IPS-15b (cell line): ENCODE data around the gene CUX1.
A peak's percentile ranks its signal among the peaks of the same experiment; 100 is the strongest.
"Not testable (repeated sequence)": the region's sequence is repeated elsewhere in the genome, so short reads cannot be mapped to it uniquely, and the experiment has no call there.

Experiments used
- H3K27me3 ChIP-seq: one replicate; pipeline ENCODE4 v1.6.1; 2013; ENCODE audit warnings: low read length; ENCODE audit not compliant: control insufficient read depth, insufficient read depth
- H3K36me3 ChIP-seq: one replicate; pipeline ENCODE4 v1.6.1; 2013; ENCODE audit warnings: low read length; ENCODE audit not compliant: control insufficient read depth, insufficient read depth
- H3K4me1 ChIP-seq: one replicate; pipeline ENCODE4 v1.6.1; 2013; ENCODE audit warnings: mild to moderate bottlenecking, low read length; ENCODE audit not compliant: control insufficient read depth, insufficient read depth
- H3K4me3 ChIP-seq: one replicate; pipeline ENCODE4 v1.5.1; 2013; ENCODE audit warnings: low read depth, low read length
- H3K9ac ChIP-seq: one replicate; pipeline ENCODE4 v1.6.1; 2013; ENCODE audit warnings: low read depth, mild to moderate bottlenecking, low read length
- H3K9me3 ChIP-seq: one replicate; pipeline ENCODE4 v1.6.1; 2013; ENCODE audit warnings: mild to moderate bottlenecking, low read length; ENCODE audit not compliant: control insufficient read depth, insufficient read depth

CUX1 gene

DNA sequence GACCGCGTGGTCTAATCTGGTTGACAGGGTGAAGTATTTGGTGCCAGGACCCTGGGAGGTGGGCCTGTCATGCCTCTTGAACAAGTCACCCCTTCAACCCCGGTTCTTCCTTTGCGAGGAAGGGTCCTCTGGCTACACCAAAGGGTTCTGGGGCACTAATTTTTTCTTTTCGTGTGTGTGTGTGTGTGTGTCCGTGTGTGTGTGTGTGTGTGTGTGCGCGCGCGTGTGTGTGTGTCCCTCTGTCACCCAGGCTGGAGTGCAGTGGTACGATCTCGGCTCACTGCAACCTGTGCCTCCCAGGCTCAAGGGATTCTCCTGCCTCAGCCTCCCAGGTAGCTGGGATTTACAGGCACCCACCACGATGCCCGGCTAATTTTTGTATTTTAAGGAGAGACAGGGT is 483.9 kb downstream of the CUX1 start:
- not testable (repeated sequence) for H3K9me3 ChIP-seq, H3K9ac ChIP-seq, H3K4me3 ChIP-seq, H3K36me3 ChIP-seq, H3K27me3 ChIP-seq, H3K4me1 ChIP-seq

DNA sequence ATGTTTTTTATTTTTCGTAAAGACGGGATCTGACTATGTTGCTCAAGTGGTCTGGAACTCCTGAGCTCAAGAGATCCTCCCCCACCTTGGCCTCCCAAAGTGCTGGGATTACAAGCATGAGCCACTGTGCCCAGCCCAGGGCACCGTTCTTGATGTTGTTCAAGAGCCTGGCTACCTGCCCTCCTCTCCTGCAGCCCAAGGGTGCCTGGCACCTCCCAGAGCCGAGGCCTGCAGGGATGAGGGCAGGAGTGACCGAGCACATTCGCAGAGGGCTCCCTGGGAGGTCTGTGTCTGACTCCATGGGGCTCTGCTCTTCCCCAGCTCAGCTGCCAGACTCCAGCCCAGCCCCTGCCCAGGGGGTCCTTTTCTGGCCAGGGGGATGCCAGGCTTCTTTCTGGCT is 484.6 kb downstream of the CUX1 start:
- peaks cover 5% of the 10 kb centered on the region for H3K4me1 ChIP-seq
- H3K4me3 ChIP-seq: no peak overlapping the region
- no peaks in the 10 kb centered on the region for H3K9me3 ChIP-seq
- no peak overlapping the region for H3K9ac ChIP-seq
- H3K36me3 ChIP-seq: peaks cover 4% of the 10 kb centered on the region
- H3K27me3 ChIP-seq: peaks cover 3% of the 10 kb centered on the region

DNA sequence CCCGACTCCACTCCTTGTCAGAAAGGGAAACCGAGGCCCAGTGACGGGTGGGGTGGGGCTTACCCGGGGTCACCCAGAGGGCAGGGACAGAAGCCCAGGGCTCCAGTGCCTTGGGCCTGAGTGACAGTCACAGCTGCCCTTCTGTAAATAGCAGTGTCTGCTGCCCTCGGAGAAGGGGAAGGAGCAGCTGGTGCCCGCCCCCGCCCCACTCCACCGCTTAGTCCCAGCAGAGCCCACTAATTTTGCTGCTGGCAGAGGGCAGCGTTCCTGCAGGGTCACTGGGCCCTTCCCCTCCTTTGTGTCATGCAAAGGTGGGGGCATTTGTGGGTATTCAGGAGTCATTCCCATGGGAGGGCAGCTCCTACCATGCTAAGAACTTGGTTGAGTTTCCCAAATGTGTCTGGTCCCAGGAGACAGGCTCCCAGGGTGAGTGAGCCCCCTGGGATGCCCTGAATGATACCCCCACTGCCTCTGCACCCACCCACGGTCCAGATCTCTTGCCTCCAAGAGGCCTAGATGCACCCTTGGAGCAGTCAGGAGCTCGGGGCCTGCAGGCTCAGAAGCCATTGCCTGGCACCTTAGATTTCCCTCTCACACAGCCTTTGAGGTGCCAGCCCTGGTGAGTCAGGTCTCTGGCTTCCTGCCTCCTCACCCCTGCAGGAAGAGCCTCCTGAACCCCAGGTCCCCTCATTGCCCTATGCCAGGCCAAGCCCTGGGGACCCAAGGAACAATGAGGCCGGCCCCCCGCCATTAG is 486.4 kb downstream of the CUX1 start:
- H3K36me3 ChIP-seq: peaks cover 4% of the 10 kb centered on the region
- H3K9me3 ChIP-seq: no peaks in the 10 kb centered on the region
- H3K9ac ChIP-seq: no peak overlapping the region
- H3K27me3 ChIP-seq: peaks cover 3% of the 10 kb centered on the region
- H3K4me1 ChIP-seq: peaks cover 13% of the 10 kb centered on the region
- no peak overlapping the region for H3K4me3 ChIP-seq

DNA sequence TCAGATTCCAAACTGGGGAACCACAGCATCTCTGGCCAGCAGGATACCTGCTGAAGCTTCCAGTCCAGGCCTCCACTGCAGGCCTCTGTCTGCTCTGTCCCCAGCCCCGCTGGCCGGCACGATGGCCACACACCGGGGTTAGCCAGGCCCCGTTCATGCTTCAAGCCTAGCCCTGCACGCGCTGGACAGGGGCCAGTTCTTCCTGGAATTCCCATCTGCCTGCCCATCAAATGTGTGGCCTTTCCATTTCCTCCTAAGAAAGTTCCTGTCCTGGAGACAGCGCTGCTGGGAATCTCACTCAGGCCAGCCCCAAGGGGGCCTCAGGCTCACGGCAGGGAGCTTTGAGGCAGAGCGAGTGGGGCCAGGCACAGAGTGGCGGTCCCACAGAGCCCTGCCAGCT is 487.2 kb downstream of the CUX1 start:
- Histone ChIP-seq H3K27me3 (no peaks in the 10 kb centered on the region), H3K4me1 (peaks cover 13% of the 10 kb centered on the region), H3K4me3 (no peak overlapping the region), H3K36me3 (peaks cover 4% of the 10 kb centered on the region), H3K9me3 (no peaks in the 10 kb centered on the region), H3K9ac (no peak overlapping the region)

DNA sequence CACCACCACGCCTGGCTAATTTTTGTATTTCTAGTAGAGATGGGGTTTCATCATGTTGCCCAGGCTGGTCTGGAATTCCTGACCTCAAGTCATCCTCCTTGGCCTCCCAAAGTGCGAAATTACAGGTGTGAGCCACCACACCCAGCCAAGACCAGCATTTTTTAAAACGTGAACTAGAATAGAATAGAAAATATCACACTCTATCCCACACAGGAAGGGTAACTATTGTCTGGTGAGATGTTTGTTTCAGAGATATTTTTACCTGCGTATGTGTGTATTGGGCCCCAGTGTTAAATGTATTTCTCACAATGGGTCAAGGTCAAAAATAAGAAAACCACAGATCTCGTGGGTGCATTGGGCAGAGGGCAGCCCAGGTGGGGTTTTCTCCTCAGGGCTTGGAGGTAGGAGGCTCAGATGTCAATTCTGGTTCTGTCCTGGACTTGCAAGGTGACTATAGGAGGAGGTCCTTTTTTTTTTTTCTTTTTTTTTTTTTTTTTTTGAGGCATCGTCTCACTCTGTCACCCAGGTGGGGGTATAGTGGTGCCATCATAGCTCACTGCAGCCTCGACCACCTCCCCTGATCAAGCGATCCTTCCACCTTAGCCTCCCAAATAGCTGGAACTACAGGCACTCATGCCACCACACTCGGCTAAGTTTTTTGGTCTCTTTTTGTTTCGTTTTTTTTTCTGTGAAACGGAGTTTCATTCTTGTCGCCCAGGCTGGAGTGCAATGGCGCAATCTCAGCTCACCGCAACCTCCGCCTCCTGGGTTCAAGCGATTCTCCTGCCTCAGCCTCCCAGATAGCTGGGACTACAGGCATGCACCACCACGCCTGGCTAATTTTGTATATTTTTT is 488.2 kb downstream of the CUX1 start:
- peaks cover 4% of the 10 kb centered on the region for H3K36me3 ChIP-seq
- no peaks in the 10 kb centered on the region for H3K9me3 ChIP-seq
- no peak overlapping the region for H3K9ac ChIP-seq
- H3K27me3 ChIP-seq: no peaks in the 10 kb centered on the region
- peaks cover 13% of the 10 kb centered on the region for H3K4me1 ChIP-seq
- no peak overlapping the region for H3K4me3 ChIP-seq

DNA sequence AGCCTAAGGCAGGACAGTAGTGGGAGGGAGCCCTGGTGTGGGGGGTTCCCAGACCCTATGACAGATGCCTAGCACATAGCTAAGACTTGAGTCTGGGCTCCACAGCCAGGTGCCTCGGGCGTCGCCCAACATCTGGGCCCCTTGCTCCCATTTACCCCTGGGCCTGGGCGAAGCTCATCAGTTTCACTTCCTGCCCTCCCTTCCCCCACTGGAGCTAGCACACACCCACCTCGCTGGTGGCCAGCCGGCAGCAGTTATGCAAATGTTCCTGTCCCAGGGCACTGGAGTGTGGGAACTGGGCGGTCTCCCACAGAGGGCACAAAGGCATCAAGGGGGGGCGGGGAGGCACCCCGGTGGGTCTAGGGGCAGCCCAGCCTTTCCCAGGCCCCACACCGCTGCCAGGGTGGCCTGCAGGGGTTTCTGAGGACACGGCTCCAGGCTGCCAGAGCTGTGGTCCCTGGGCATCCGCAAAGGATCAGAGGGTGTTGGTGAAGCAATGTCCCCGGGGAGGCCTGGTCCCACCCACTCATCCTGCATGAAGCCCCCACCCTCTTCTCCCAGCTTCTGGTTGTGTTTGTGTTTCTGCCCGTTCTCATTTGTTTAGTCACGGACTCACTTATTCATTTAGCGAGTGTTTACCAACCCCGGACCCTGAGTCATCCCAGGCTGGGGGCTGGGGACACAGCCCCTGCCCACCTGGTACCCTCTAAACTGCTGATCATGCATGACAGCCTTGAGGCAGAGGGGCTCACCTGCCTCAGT is 489.7 kb downstream of the CUX1 start:
- Histone ChIP-seq H3K36me3 (peaks cover 4% of the 10 kb centered on the region), H3K4me1 (peaks cover 13% of the 10 kb centered on the region), H3K9me3 (no peaks in the 10 kb centered on the region), H3K27me3 (no peaks in the 10 kb centered on the region), H3K4me3 (peak overlapping the region; percentile 8), H3K9ac (peak overlapping the region; percentile 60)

DNA sequence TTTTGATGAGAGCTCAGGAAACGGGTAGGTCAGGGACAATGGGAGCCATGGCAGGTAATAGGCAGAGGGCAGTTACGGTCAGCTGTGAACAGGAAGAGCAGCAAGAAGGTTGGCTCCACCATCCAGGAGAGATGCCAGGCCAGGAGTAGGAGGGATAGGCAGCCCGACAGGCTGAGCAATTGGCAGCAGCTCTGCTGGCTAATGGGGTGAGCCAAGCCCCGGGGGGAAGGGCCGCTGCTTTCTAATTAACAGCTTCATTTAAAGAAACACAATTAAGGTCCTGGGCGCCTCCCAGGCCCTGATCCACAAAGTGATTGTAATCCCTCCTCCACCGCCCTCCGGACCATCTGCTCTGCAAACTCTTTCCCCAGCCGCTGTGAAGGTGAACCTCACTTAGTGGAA is 493.0 kb downstream of the CUX1 start:
- Histone ChIP-seq H3K36me3 (no peaks in the 10 kb centered on the region), H3K9ac (no peak overlapping the region), H3K27me3 (no peaks in the 10 kb centered on the region), H3K9me3 (no peaks in the 10 kb centered on the region), H3K4me1 (peaks cover 13% of the 10 kb centered on the region), H3K4me3 (no peak overlapping the region)

DNA sequence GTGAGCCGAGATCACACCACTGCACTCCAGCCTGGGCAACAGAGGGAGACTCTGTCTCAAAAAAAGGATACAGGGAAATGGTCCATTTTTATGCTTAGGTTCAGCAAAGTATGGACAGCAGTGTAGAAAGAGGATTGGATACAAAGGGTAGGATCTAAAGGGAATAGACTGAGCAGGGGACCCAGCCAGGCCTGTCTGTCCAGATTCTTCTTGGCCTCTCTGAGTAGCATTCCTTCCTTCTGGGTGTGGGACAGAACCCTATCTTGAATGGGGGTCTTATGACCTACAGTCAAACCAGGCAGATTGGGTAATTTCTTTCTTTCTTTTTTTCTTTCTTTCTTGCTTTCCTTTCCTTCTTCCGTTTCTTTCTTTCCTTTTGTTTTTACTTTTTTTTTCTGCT is 494.9 kb downstream of the CUX1 start:
- no peaks in the 10 kb centered on the region for H3K9me3 ChIP-seq
- no peak overlapping the region for H3K9ac ChIP-seq
- H3K4me1 ChIP-seq: peaks cover 8% of the 10 kb centered on the region
- H3K36me3 ChIP-seq: no peaks in the 10 kb centered on the region
- H3K4me3 ChIP-seq: no peak overlapping the region
- no peaks in the 10 kb centered on the region for H3K27me3 ChIP-seq

DNA sequence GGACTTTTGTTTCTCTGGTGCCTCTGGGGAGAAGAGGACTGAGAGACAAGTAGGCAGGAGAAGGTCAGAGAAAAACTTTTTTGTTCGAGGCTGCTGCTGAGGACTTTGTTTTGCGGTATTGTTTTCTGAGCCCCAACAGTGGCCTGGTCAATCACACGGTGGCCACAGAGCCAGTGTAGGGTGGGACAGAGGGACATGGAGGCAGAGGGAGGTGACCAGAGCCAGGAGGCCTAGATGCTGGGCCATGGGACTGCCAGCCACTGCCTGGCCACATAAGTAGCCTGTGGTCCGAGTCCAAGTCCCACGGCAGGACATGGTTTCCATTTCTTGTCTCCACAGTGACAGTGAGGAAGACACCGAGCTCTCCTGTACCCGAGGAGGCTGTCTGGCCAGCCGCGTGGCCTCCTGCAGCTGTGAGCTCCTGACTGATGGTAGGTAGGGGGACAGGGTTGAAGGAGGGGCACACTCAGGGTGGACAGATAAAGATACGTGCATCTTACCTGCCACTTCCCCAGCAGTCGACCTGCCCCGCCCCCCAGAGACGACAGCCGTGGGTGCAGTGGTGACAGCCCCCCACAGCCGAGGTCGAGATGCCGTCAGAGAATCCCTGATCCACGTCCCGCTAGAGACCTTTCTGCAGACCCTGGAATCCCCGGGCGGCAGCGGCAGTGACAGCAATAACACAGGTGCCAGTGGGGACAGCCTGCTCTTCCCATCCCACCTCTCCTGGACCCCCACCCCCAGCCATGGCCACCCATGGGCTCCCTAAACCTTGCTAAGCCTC is 496.8 kb downstream of the CUX1 start:
- no peak overlapping the region for H3K4me3 ChIP-seq
- peaks cover 6% of the 10 kb centered on the region for H3K4me1 ChIP-seq
- H3K9me3 ChIP-seq: no peaks in the 10 kb centered on the region
- H3K27me3 ChIP-seq: no peaks in the 10 kb centered on the region
- no peak overlapping the region for H3K9ac ChIP-seq
- H3K36me3 ChIP-seq: no peaks in the 10 kb centered on the region

DNA sequence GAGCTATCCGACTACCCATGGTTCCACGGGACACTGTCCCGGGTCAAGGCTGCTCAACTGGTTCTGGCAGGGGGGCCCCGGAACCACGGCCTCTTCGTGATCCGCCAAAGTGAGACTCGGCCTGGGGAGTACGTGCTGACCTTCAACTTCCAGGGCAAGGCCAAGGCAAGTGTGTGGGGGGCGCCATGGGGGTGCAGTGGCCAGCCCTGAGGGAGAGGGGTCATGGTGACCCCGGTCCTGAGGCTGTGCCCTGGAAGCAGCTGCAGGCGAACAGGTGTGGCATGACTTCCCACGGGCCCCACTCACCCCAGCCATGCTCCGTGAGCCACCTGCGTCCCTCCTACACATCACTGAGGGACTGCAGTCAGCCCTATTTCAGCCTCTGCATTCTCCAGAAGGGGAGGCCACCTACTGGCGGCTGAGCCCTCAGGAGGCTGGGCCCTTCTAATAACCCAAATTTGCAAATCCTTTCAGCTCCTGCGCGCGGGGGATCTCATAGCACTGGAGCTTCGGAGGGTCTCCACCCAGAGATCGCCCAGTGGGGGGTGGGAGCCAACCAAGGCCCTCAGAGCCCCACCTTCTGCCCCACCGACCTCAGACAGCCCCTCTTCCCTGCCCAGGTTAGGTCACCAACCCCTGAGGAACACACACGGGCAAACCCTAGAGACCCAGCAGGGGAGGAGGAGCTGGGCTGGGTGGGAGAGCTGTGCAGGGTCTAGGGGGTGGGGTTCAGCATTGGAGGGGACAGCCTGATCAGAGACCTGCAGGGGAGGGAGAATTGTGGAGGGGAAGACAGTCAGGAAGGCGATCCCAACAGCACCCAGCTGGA is 500.0 kb downstream of the CUX1 start:
- Histone ChIP-seq H3K4me1 (peaks cover 8% of the 10 kb centered on the region), H3K36me3 (no peaks in the 10 kb centered on the region), H3K27me3 (no peaks in the 10 kb centered on the region), H3K4me3 (no peak overlapping the region), H3K9me3 (no peaks in the 10 kb centered on the region), H3K9ac (no peak overlapping the region)
